VCaP (cell line): Measurements from ENCODE around the gene CYP26B1.

Experiments
- H3K27ac ChIP-seq: fragments of 450-650 bp; 2 replicates; pipeline ENCODE4 v1.5.1; 2017
- TF ChIP-seq, protein P1 (sequence below): fragments of 450-650 bp; conservative IDR thresholded peaks from 2 replicates; pipeline ENCODE4 v1.5.1; 2017; ENCODE audit warnings: mild to moderate bottlenecking, moderate library complexity

Gene CYP26B1

DNA sequence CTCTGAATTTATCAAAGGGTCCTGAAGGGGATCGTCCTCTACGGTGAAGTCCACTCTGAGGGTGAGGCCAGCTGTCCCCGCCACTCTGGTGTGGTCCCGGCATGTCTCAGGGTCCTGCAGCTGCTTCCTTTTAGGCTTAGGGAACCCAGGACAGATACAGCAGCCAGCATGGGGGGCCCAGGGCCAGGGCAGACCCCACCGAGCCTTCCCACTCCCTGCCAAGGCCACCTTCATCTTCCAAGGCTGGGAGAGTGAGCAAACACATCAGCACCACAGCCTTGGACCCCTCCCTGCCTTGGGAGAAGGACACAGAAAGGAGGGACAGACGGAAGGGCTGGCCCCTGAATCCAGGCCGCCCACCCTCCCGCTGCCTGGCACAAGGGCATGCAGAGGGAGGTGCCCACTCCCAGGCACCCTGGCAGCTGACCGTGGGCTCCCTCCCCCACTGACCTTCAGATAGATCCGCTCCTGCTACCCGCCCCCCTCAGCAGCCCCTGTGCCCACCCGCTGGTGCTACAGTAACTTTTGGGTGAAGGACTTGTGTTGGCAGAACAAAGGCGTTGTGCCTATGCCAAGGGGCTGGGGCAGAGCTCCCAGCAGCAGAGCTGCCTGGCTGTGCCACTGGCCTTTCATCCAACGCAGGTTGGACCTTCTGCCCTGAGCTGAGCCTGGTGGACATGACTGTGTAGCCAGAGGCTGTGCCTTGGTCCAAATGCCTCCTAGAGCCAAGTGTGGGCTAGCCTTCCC is 7.6 kb downstream of the CYP26B1 start:
- TF ChIP-seq, protein P1, sequence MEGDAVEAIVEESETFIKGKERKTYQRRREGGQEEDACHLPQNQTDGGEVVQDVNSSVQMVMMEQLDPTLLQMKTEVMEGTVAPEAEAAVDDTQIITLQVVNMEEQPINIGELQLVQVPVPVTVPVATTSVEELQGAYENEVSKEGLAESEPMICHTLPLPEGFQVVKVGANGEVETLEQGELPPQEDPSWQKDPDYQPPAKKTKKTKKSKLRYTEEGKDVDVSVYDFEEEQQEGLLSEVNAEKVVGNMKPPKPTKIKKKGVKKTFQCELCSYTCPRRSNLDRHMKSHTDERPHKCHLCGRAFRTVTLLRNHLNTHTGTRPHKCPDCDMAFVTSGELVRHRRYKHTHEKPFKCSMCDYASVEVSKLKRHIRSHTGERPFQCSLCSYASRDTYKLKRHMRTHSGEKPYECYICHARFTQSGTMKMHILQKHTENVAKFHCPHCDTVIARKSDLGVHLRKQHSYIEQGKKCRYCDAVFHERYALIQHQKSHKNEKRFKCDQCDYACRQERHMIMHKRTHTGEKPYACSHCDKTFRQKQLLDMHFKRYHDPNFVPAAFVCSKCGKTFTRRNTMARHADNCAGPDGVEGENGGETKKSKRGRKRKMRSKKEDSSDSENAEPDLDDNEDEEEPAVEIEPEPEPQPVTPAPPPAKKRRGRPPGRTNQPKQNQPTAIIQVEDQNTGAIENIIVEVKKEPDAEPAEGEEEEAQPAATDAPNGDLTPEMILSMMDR, result no peak
- no peak overlapping the region for H3K27ac ChIP-seq

DNA sequence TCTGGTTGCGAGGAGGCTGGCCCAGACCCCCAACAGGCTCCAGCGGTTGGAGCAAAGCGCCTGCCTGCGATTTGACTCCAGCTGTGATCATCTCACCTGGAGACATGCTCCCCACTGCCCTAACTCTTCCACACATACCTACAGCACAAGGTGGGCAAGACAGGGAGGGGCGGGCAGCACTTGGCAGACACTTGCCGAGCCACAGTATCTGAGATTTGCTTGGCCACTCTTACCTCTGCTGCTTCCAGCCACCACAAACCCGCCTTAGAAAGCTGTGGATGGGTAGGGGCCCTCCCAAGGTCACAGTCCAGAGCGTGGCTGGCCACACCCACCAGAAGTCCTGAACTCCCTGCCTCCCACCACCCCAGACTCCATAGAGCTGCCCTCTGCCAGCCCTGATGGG is 8.2 kb downstream of the CYP26B1 start:
- TF ChIP-seq, protein P1, result no peak
- H3K27ac ChIP-seq, result no peak overlapping the region

DNA sequence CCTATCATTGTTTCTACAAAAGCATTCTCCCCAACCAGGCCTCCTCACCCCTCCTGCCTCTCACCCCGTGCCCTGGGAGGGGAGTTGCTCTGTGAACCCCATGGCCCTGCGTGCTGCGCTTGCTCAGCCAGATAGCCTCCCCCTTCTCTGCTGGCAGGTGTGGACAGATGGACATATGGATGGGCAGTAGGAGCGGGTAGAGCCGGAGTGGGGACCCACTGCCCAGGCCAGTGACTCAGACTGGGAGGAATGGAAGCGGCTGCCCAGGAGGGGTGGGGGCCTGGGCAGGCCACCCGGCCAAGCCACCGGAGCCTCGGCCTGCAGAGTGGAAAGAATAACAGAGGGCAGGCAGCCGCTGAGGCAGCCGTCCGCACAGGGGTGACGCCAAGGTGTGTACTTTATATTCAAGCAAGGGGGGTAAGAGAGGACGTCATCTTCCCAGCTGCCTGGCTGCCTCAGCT is 8.7 kb downstream of the CYP26B1 start:
- H3K27ac ChIP-seq, result no peak overlapping the region
- TF ChIP-seq, protein P1, result no peak

DNA sequence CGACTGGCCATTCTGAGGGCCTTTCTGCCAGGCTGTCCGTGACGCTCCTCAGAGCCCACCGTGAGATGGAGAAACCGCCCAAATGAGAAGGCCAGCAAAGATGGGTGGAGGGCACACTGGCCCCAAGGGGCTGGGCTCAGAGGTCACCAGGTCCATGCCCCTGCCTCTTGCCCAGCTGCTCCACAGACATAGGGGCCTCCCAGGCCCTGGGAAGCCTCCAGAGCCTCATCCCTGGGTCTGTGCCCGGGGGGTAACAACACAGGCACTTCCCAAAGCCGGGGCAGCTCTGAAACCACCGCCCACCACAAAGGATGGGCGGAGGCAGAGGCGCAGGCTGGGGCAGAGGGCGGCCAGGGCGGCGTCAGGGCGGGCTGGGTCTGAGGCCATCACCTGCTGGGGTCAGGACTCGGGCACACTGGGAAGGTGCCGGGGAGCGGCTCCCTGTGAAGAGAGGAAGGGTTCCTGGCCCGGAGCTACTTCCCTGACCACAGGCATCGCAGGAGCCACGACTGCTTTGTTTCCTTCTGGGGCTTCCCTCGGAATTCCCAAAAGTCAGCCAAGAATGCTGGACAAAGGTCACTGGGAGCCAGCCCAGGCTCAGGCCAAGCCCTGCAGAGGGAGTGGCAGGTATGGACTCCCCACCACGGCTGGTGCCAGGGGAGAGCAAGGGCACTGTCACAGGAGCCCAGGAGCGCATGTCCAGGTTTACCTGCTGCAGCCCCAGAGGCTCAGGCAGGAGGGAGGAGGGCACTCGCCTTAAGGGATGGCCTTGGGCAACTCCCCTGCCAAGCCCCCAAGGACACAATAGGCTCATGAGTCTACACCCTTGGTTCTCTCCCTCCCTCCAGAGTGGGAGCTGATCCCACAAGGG is 9.4 kb downstream of the CYP26B1 start:
- no peak overlapping the region for H3K27ac ChIP-seq
- TF ChIP-seq, protein P1, result no peak

DNA sequence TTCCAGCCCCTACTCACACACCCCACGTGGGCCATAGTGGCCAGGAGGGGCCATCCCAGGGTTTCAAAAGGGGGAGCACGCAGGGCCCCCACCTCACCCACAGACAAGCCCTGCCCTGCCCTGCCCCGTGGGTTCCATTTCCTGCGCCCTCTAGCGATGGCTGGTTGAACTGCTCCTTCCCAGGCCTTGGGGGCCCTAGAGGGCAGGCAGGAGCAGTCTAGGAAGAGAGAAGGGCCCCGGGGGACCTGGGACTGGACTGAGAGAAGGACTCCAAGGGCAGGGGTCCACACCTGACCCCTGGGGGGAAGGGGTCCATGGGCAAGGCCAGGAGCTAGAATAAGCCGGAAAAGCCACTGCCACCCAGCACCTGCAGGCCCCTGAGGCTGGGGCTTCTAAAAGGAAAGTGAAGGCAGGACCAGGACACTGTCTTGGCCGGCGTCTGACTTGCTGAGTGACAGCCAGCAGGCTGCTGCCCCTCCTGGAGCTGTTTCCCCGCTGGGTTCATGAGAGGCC is 10.1 kb downstream of the CYP26B1 start:
- no peak overlapping the region for H3K27ac ChIP-seq
- TF ChIP-seq, protein P1, result peak; percentile 95

DNA sequence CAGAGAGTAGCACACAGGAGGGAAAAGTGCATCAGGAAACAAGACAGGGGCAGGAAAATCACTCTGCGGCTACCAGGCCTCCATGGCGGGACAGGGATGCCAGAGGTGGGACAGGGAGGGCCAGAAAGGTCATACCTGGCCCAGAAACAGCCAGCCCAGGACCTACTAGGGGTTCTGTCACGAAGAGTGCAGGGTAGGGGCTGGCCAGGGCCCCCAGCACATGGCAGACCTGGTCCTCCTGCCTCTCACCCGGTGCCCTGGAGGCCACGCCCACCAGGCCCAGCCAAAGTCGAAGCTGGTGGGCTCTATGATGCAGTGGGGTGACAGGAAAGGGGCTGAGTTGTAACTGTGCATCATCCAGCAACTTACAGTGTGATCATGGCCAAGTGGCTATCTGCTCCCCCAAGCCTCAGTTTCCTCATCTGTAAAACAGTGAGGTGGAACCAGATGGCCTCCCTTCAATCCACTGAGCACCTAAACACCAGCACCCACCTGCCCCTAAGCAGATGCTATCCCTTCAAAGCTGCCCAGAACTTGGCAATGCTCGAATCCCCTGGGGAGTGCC is 10.6 kb downstream of the CYP26B1 start:
- no peak overlapping the region for H3K27ac ChIP-seq
- TF ChIP-seq, protein P1, result no peak

DNA sequence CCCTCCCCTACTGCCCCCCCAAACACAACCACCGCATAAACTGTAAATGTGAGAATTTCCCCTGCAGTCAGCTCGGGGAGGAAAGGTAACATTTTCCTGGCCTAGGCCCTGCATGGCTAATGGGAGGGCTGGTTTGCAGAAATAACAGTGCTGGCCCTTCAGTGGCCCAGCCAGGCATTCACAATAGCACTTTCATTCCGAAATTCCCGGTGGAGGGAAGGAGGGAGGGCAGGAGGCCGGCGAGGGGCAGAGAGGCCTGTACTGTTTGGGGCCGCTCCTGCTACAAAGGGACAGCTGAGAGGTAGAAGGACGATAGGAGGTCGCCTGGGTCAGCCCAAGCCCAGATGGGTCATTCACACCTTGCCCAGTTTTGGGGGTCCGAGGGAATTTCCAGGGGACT is 11.3 kb downstream of the CYP26B1 start:
- TF ChIP-seq, protein P1, result no peak
- no peak overlapping the region for H3K27ac ChIP-seq
